ENCODE measurements around the gene CWC27. TPM values are rescaled to one million over a fixed set of nuclear protein-coding genes. Genes with fewer than 3 reads are reported as not detected.

The CWC27 gene
- total RNA-seq, 2 donors from 2014 or later: 8.5 to 12.5 TPM

DNA sequence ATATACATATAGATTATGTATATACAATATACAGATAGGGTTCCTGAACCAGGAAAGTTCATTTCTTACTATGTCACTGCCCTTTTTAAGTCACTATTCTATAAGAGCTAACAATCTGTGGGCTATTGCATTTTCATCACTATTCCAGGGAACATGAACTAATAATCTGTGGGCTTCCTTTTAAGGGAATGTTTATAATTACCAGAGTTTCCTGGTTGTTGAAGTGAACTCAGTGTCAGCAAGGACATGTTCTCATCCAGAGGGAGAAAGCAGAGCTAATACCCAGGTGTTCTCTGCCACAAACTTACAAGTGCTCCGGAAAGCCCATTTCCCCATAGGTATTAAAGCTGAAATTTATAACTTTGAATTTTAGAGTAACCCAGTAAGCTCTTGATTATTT, 69.6 kb downstream of the CWC27 start:
- intact Hi-C loops (cut with DNase I): no loop called here
- H3K36me3 ChIP-seq: no peaks in the 10 kb centered on the region
- TF ChIP-seq POLR2AphosphoS5 (IDR thresholded peaks at IDR 0.05) (no peak), POLR2A (IDR thresholded peaks at IDR 0.05) (no peak)
- TF ChIP-seq, protein P1, sequence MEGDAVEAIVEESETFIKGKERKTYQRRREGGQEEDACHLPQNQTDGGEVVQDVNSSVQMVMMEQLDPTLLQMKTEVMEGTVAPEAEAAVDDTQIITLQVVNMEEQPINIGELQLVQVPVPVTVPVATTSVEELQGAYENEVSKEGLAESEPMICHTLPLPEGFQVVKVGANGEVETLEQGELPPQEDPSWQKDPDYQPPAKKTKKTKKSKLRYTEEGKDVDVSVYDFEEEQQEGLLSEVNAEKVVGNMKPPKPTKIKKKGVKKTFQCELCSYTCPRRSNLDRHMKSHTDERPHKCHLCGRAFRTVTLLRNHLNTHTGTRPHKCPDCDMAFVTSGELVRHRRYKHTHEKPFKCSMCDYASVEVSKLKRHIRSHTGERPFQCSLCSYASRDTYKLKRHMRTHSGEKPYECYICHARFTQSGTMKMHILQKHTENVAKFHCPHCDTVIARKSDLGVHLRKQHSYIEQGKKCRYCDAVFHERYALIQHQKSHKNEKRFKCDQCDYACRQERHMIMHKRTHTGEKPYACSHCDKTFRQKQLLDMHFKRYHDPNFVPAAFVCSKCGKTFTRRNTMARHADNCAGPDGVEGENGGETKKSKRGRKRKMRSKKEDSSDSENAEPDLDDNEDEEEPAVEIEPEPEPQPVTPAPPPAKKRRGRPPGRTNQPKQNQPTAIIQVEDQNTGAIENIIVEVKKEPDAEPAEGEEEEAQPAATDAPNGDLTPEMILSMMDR (IDR thresholded peaks at IDR 0.05): no peak
- 91% methylated on average over 1 of the region's 1 CpG for WGBS
- no peak overlapping the region for H3K4me3 ChIP-seq
- no peaks in the 10 kb centered on the region for H3K9me3 ChIP-seq
- H3K27ac ChIP-seq: no peak overlapping the region
- H3K27me3 ChIP-seq (replicated peaks; ENCODE audit: insufficient read depth): no peaks in the 10 kb centered on the region
- H3K4me1 ChIP-seq (replicated peaks): no peaks in the 10 kb centered on the region
- no peak for DNase-seq (ENCODE audit: low spot score)

DNA sequence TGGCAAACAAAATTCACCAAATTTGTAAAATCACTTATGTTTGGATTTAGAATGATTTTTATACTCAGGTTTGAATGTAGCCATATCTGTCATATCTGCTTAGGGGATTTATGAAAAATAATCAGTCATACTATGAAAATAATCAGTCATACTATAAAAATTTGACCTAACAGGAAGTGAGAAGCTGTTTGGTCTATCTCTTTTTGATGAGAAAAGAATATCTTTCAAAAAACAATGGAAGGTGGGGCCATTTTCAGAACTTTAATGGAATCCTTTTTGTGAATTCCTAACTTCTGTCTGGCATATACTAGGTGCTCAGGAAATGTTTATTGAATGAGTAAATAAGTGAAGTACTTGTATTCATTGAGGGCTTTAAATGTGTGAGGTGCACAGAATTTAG, 70.1 kb downstream of the CWC27 start:
- H3K4me3 ChIP-seq: no peak overlapping the region
- intact Hi-C loops (cut with DNase I): no loop called here
- H3K27ac ChIP-seq: no peak overlapping the region

DNA sequence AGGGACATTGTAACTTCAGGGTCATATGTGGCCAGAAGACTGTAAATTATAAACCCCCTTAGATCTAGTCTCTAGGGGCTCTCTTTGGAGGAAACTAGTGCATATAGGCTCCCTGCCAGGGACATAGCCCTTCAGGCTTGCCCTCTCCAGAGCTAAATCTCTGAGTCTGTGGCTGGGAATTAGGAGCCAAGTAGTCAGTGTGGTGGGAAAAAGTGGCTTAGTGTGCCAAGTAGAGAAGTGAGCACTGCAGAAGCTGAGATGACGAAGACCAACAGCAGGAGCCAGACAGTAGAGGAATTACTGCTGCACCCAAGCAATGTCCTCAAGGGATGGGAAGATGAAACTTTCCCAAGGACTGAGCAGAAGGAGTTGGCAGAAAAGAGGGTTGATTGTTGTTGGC, 71.2 kb downstream of the CWC27 start:
- H3K36me3 ChIP-seq: no peaks in the 10 kb centered on the region
- no peaks in the 10 kb centered on the region for H3K9me3 ChIP-seq
- H3K27me3 ChIP-seq (replicated peaks; ENCODE audit: insufficient read depth): no peaks in the 10 kb centered on the region
- DNase-seq (ENCODE audit: low spot score): no peak
- WGBS: 100% methylated on average over 1 of the region's 1 CpG
- intact Hi-C loops (cut with DNase I): no loop called here
- H3K4me1 ChIP-seq (replicated peaks): no peaks in the 10 kb centered on the region
- no peak overlapping the region for H3K4me3 ChIP-seq
- H3K27ac ChIP-seq: no peak overlapping the region
- no peak for TF ChIP-seq POLR2AphosphoS5 (IDR thresholded peaks at IDR 0.05)
- TF ChIP-seq POLR2A (IDR thresholded peaks at IDR 0.05): no peak
- TF ChIP-seq, protein P1 (IDR thresholded peaks at IDR 0.05): no peak

More for the DNA sequence above, 70.1 kb downstream of the CWC27 start:
- TF ChIP-seq, protein P1 (IDR thresholded peaks at IDR 0.05): no peak
- TF ChIP-seq POLR2AphosphoS5 (IDR thresholded peaks at IDR 0.05): no peak
- TF ChIP-seq POLR2A (IDR thresholded peaks at IDR 0.05): no peak
- DNase-seq (ENCODE audit: low spot score): no peak
- Histone ChIP-seq H3K9me3 (no peaks in the 10 kb centered on the region), H3K4me1 (replicated peaks) (no peaks in the 10 kb centered on the region), H3K36me3 (no peaks in the 10 kb centered on the region), H3K27me3 (replicated peaks; ENCODE audit: insufficient read depth) (no peaks in the 10 kb centered on the region)

DNA sequence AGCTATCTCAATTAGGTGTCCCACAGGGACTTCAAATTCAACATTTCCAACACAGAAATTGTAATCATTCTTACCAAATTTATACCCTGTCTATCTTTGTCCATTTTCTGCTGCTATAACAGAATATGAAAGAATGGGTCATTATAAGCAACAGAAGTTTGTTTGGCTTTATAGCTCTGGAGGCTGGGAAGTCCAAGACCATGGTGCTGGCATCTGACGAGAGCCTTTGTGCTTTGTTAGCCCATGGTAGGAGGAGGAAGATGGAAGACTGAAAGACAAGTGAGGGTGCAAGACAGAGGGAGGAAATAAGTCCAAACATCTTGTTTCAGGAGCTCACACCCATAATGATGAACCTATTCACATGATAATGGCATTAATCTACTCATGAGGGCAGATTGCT, 72.2 kb downstream of the CWC27 start:
- no peaks in the 10 kb centered on the region for H3K9me3 ChIP-seq
- no peak overlapping the region for H3K27ac ChIP-seq
- no peak for DNase-seq (ENCODE audit: low spot score)
- no peak overlapping the region for H3K4me3 ChIP-seq
- no peaks in the 10 kb centered on the region for H3K4me1 ChIP-seq (replicated peaks)
- no peaks in the 10 kb centered on the region for H3K36me3 ChIP-seq
- WGBS: 96% methylated on average over 1 of the region's 1 CpG
- H3K27me3 ChIP-seq (replicated peaks; ENCODE audit: insufficient read depth): no peaks in the 10 kb centered on the region
- intact Hi-C loops (cut with DNase I): no loop called here
- TF ChIP-seq POLR2AphosphoS5 (IDR thresholded peaks at IDR 0.05) (no peak), POLR2A (IDR thresholded peaks at IDR 0.05) (no peak)
- TF ChIP-seq, protein P1 (IDR thresholded peaks at IDR 0.05): no peak

DNA sequence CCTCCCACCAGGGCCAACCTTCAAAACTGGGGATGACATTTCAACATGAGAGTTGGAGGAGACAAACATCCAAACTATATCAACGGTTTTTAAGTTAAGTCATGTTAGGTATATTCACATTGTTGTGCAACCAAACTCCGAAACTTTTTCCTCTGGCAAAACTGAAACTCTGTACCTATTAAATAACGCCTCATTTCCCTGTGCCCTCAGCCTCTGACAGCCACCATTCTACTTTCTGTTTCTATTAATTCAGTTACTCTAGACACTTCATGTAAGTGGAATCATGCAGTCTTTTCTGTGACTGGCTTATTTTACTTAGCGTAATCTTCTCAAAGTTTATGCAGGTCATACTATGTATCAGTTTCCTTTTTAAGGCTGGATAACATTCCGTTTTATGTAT, 85.0 kb downstream of the CWC27 start:
- no peaks in the 10 kb centered on the region for H3K36me3 ChIP-seq
- no peaks in the 10 kb centered on the region for H3K27me3 ChIP-seq (replicated peaks; ENCODE audit: insufficient read depth)
- H3K4me3 ChIP-seq: no peak overlapping the region
- no peak overlapping the region for H3K27ac ChIP-seq
- DNase-seq (ENCODE audit: low spot score): no peak
- WGBS: 94% methylated on average over 5 of the region's 5 CpGs
- no peaks in the 10 kb centered on the region for H3K4me1 ChIP-seq (replicated peaks)
- intact Hi-C loops (cut with DNase I): no loop called here
- no peaks in the 10 kb centered on the region for H3K9me3 ChIP-seq
- TF ChIP-seq POLR2AphosphoS5 (IDR thresholded peaks at IDR 0.05) (no peak), POLR2A (IDR thresholded peaks at IDR 0.05) (no peak)
- TF ChIP-seq, protein P1 (IDR thresholded peaks at IDR 0.05): no peak
